ENCODE data around the gene TRA2A. TPM values are rescaled to one million over a fixed set of nuclear protein-coding genes. Genes with fewer than 3 reads are reported as not detected.
A peak's percentile ranks its signal among the peaks of the same experiment; 100 is the strongest.

TRA2A gene
- total and polyA plus RNA-seq, 2 of the 13 experiments (the other 11 are each of a cell fraction or from before 2014, with no cell fraction given): 39.1 to 41.6 TPM

DNA sequence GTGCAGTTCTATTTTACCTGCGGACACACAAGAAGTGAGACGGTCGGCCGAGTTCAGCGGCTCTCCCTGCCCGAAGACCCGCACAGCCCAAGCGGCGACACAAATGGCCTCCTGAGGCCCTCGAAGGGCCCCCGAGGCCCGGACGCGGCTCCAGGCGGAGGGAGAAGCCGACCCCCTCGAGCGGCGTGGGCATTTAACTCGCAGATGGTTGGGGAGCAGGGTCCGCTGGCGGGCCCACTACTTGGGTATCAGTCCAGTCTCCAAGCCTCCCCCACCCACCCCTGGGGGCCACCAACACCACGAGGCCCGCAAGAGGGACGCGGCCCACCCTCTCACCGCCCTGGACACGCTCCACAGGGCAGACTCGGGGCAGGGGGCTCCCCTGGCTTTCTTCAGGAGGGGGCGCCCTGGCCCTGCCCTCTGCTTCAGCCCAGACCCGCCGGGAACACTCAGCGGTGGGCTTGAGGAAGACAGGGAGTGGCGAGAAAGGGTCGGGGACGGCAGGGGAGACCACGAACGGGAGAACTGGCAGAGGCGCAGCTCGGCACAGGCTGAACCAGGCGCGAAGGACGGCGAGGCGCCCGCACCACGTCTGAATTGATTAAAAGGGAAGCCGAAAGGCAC lies 63.1 kb downstream of the TRA2A start (continued):
- TF ChIP-seq, protein P1, sequence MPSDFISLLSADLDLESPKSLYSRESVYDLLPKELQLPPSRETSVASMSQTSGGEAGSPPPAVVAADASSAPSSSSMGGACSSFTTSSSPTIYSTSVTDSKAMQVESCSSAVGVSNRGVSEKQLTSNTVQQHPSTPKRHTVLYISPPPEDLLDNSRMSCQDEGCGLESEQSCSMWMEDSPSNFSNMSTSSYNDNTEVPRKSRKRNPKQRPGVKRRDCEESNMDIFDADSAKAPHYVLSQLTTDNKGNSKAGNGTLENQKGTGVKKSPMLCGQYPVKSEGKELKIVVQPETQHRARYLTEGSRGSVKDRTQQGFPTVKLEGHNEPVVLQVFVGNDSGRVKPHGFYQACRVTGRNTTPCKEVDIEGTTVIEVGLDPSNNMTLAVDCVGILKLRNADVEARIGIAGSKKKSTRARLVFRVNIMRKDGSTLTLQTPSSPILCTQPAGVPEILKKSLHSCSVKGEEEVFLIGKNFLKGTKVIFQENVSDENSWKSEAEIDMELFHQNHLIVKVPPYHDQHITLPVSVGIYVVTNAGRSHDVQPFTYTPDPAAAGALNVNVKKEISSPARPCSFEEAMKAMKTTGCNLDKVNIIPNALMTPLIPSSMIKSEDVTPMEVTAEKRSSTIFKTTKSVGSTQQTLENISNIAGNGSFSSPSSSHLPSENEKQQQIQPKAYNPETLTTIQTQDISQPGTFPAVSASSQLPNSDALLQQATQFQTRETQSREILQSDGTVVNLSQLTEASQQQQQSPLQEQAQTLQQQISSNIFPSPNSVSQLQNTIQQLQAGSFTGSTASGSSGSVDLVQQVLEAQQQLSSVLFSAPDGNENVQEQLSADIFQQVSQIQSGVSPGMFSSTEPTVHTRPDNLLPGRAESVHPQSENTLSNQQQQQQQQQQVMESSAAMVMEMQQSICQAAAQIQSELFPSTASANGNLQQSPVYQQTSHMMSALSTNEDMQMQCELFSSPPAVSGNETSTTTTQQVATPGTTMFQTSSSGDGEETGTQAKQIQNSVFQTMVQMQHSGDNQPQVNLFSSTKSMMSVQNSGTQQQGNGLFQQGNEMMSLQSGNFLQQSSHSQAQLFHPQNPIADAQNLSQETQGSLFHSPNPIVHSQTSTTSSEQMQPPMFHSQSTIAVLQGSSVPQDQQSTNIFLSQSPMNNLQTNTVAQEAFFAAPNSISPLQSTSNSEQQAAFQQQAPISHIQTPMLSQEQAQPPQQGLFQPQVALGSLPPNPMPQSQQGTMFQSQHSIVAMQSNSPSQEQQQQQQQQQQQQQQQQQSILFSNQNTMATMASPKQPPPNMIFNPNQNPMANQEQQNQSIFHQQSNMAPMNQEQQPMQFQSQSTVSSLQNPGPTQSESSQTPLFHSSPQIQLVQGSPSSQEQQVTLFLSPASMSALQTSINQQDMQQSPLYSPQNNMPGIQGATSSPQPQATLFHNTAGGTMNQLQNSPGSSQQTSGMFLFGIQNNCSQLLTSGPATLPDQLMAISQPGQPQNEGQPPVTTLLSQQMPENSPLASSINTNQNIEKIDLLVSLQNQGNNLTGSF (CRISPR knock-in tag; IDR thresholded peaks at IDR 0.05): no peak; the same call in 1 of the 2 replicates
- TF ChIP-seq ZFP62 (CRISPR knock-in tag; IDR thresholded peaks at IDR 0.05) (no peak), NR3C1 (CRISPR knock-in tag; IDR thresholded peaks at IDR 0.05) (no peak), ZNF451 (CRISPR knock-in tag; IDR thresholded peaks at IDR 0.05) (no peak), CHCHD3 (CRISPR knock-in tag; IDR thresholded peaks at IDR 0.05) (no peak), MYC (CRISPR knock-in tag; IDR thresholded peaks at IDR 0.05; ENCODE audit: borderline replicate concordance) (no peak; the same call in 1 of the 2 replicates), NCOA2 (CRISPR knock-in tag; IDR thresholded peaks at IDR 0.05) (no peak), MZF1 (CRISPR knock-in tag; IDR thresholded peaks at IDR 0.05; ENCODE audit: borderline replicate concordance) (no peak), POLR2A (IDR thresholded peaks at IDR 0.05; ENCODE audit: insufficient read depth in 1 of 2, low read depth in 2 of 2, low read length in 2 of 2) (0 out of 4 replicates have a peak, but pooled peaks of 1 of the 2 experiments have one; percentile 40), KDM5B (CRISPR knock-in tag; IDR thresholded peaks at IDR 0.05; ENCODE audit: borderline replicate concordance) (peak; percentile 37), GATAD2A (CRISPR knock-in tag; IDR thresholded peaks at IDR 0.05) (no peak)
- TF ChIP-seq, protein P2, sequence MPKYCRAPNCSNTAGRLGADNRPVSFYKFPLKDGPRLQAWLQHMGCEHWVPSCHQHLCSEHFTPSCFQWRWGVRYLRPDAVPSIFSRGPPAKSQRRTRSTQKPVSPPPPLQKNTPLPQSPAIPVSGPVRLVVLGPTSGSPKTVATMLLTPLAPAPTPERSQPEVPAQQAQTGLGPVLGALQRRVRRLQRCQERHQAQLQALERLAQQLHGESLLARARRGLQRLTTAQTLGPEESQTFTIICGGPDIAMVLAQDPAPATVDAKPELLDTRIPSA (CRISPR knock-in tag; IDR thresholded peaks at IDR 0.05; ENCODE audit: borderline replicate concordance): no peak
- TF ChIP-seq, protein P3, sequence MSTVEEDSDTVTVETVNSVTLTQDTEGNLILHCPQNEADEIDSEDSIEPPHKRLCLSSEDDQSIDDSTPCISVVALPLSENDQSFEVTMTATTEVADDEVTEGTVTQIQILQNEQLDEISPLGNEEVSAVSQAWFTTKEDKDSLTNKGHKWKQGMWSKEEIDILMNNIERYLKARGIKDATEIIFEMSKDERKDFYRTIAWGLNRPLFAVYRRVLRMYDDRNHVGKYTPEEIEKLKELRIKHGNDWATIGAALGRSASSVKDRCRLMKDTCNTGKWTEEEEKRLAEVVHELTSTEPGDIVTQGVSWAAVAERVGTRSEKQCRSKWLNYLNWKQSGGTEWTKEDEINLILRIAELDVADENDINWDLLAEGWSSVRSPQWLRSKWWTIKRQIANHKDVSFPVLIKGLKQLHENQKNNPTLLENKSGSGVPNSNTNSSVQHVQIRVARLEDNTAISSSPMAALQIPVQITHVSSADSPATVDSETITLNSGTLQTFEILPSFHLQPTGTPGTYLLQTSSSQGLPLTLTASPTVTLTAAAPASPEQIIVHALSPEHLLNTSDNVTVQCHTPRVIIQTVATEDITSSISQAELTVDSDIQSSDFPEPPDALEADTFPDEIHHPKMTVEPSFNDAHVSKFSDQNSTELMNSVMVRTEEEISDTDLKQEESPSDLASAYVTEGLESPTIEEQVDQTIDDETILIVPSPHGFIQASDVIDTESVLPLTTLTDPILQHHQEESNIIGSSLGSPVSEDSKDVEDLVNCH (CRISPR knock-in tag; IDR thresholded peaks at IDR 0.05): no peak
- TF ChIP-seq, protein P4, sequence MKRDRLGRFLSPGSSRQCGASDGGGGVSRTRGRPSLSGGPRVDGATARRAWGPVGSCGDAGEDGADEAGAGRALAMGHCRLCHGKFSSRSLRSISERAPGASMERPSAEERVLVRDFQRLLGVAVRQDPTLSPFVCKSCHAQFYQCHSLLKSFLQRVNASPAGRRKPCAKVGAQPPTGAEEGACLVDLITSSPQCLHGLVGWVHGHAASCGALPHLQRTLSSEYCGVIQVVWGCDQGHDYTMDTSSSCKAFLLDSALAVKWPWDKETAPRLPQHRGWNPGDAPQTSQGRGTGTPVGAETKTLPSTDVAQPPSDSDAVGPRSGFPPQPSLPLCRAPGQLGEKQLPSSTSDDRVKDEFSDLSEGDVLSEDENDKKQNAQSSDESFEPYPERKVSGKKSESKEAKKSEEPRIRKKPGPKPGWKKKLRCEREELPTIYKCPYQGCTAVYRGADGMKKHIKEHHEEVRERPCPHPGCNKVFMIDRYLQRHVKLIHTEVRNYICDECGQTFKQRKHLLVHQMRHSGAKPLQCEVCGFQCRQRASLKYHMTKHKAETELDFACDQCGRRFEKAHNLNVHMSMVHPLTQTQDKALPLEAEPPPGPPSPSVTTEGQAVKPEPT (CRISPR knock-in tag; IDR thresholded peaks at IDR 0.05; ENCODE audit: low read depth): no peak
- TF ChIP-seq, protein P5, sequence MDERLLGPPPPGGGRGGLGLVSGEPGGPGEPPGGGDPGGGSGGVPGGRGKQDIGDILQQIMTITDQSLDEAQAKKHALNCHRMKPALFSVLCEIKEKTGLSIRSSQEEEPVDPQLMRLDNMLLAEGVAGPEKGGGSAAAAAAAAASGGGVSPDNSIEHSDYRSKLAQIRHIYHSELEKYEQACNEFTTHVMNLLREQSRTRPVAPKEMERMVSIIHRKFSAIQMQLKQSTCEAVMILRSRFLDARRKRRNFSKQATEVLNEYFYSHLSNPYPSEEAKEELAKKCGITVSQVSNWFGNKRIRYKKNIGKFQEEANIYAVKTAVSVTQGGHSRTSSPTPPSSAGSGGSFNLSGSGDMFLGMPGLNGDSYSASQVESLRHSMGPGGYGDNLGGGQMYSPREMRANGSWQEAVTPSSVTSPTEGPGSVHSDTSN (CRISPR knock-in tag; IDR thresholded peaks at IDR 0.05): no peak

All from HepG2 (cell line).